ENCODE data around the gene NUAK2. TPM values are rescaled to one million over a fixed set of nuclear protein-coding genes. Genes with fewer than 3 reads are reported as not detected.

Gene NUAK2
- total and polyA plus RNA-seq, 8 donors: 0.58 to 16.5 (median 2.1) TPM

GRCh38 chr1:205276689-205277065 lies 44.9 kb downstream of the NUAK2 start:
- DNase-seq: no peak
- H3K27ac ChIP-seq: no peak overlapping the region

GRCh38 chr1:205275916-205276688 lies 45.4 kb downstream of the NUAK2 start:
- Histone ChIP-seq H3K4me1 (peaks cover 5 to 37% (median 29%) of the 10 kb centered on the region in 4 donors), H3K27me3 (no peaks in the 10 kb centered on the region), H3K36me3 (peaks cover 0 to 13% (median 3%) of the 10 kb centered on the region in 4 donors), H3K4me3 (no peak overlapping the region), H3K9me3 (no peaks in the 10 kb centered on the region), H3K27ac (no peak overlapping the region)
- WGBS, 5 donors: 81 to 87% (median 86%) methylated on average over 6 to 9 of the region's 9 CpGs
- TF ChIP-seq EP300 (IDR thresholded peaks at IDR 0.05) (no peak), POLR2AphosphoS5 (IDR thresholded peaks at IDR 0.05) (no peak), POLR2A (IDR thresholded peaks at IDR 0.05) (no peak), CTCF (IDR thresholded peaks at IDR 0.05) (no peak)
- DNase-seq: no peak
- intact Hi-C loops (cut with DNase I; ENCODE audit: low total_unique reads): loop anchor here (2.0 kb wide), 1 partner anchor 45 kb away; the partner anchor contains the start of gene NUAK2

More at GRCh38 chr1:205276689-205277065, 44.9 kb downstream of the NUAK2 start:
- 84 to 98% (median 87%) methylated on average over 6 to 8 of the region's 8 CpGs for WGBS, 5 donors
- TF ChIP-seq EP300 (IDR thresholded peaks at IDR 0.05) (no peak), POLR2AphosphoS5 (IDR thresholded peaks at IDR 0.05) (no peak), POLR2A (IDR thresholded peaks at IDR 0.05) (no peak), CTCF (IDR thresholded peaks at IDR 0.05) (no peak)
- intact Hi-C loops (cut with DNase I; ENCODE audit: low total_unique reads): loop anchor here (2.0 kb wide), 1 partner anchor 44 kb away; the partner anchor contains the start of gene NUAK2
- Histone ChIP-seq H3K4me1 (peaks cover 4 to 31% (median 24%) of the 10 kb centered on the region in 4 donors), H3K9me3 (no peaks in the 10 kb centered on the region), H3K36me3 (peaks cover 0 to 9% (median 3%) of the 10 kb centered on the region in 4 donors), H3K4me3 (no peak overlapping the region), H3K27me3 (no peaks in the 10 kb centered on the region)

GRCh38 chr1:205275133-205275532 lies 46.4 kb downstream of the NUAK2 start:
- TF ChIP-seq CTCF (IDR thresholded peaks at IDR 0.05) (peak in 1 of 7 experiments; percentile 24), POLR2AphosphoS5 (IDR thresholded peaks at IDR 0.05) (peak in 2 of 3 donors; percentile 27 to 56), POLR2A (IDR thresholded peaks at IDR 0.05) (no peak)
- H3K36me3 ChIP-seq: peaks cover 0 to 13% (median 3%) of the 10 kb centered on the region in 4 donors
- no peak overlapping the region for H3K4me3 ChIP-seq
- peak overlapping the region in 2 of 5 donors; percentile 31 to 50 for H3K27ac ChIP-seq
- intact Hi-C loops (cut with DNase I; ENCODE audit: low total_unique reads): no loop called here
- no peaks in the 10 kb centered on the region for H3K9me3 ChIP-seq
- H3K4me1 ChIP-seq: peaks cover 12 to 47% (median 35%) of the 10 kb centered on the region in 4 donors
- WGBS, 5 donors: 28 to 59% (median 49%) methylated on average over 3 of the region's 3 CpGs
- no peaks in the 10 kb centered on the region for H3K27me3 ChIP-seq
- DNase-seq: peak in 1 of 2 donors; percentile 88

- intact Hi-C loops (cut with DNase I; ENCODE audit: low total_unique reads): no loop called here
- Histone ChIP-seq H3K9me3 (no peaks in the 10 kb centered on the region), H3K36me3 (peaks cover 0 to 23% (median 9%) of the 10 kb centered on the region in 4 donors), H3K4me3 (no peak overlapping the region), H3K4me1 (peaks cover 12 to 49% (median 35%) of the 10 kb centered on the region in 4 donors), H3K27ac (no peak overlapping the region), H3K27me3 (no peaks in the 10 kb centered on the region)
- no peak for TF ChIP-seq POLR2A (IDR thresholded peaks at IDR 0.05)
- TF ChIP-seq POLR2AphosphoS5 (IDR thresholded peaks at IDR 0.05): no peak
- TF ChIP-seq CTCF (IDR thresholded peaks at IDR 0.05): no peak
- no peak for TF ChIP-seq EP300 (IDR thresholded peaks at IDR 0.05)
- DNase-seq: no peak
- 68 to 81% (median 73%) methylated on average over 5 to 8 of the region's 8 CpGs for WGBS, 5 donors
Observed at GRCh38 chr1:205274041-205274691, 47.4 kb downstream of the NUAK2 start.

Measured in stomach (tissue), 9 donors.